ENCODE data around the gene PTGDS.

PTGDS gene

DNA sequence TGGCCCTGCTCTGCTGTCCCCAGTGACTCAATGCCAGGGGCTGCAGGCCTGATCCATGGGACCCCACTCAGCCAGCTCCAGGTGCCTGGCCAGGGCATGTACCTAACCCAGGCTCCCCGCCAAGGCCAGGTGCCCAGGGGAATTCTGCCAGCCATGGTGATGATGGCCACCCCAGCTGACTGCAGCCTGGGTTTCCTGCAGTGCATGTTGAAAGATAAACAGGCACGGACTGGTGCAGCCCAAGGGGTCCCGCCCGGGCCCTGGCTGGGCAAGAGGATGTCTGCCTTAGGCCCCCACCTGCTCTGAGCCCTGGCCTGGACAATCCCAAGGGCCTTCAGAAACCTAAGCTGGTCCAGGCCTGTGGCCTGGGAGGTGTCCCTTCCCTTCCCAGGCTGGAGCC lies 49.5 kb downstream of the PTGDS start:
- DNase-seq, result no peak

DNA sequence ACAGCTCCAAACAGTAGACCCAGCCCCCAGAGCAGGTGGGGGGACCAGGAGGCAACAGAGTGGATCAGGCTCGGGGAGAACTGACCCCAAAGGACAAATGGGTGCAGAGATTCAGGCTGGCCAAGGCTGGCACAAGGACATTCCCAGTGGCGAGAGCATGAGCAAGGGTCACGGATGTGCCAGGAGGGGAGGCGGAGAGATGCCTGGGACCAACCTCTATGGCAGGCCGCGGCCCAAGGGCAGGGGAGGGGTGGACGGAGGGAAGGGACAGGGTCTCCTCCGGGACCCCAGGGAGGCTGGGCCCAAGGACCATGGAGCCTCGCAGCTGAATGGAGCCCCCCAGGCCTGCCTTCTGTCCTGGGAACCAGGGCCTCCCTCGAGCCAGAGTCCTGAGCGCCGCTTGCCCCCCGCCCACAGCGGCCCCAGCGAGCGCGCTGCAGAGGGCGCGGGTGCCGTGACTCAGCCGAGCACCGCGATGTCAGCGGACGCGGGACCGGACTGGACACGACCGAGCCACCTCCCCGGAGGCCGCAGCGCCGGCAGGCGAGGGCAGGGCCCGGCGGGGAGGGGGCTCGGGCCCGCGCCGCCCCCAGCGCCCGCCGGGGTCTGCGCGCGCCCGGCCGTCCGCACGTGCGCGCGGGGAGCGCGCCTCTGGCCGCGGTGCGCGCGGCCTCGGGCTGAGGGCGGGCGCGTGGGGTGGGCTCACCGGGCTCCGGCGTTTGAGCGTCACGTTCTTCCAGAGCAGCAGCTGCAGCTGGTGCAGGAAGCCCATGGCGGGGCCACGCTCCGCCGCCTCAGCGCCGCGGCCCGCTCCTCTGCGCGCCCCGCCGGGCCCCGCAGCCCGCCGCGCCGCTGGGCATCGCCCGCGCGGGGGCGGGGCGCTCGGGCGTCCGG lies 50.3 kb downstream of the PTGDS start, which contains the start of gene ABCA2:
TSS of gene ABCA2 (minus strand) at position 869 of the 894 bp plus-strand sequence. CDS start at position 772, 97 bp downstream.
- no peak for DNase-seq

- peak; percentile 63 to 81 for DNase-seq
Measured at GRCh38 chr9:137028263-137029057, 51.2 kb downstream of the PTGDS start.

GRCh38 chr9:137029058-137029936 lies 52.0 kb downstream of the PTGDS start:
- DNase-seq, result peak; percentile 36 to 42

DNA sequence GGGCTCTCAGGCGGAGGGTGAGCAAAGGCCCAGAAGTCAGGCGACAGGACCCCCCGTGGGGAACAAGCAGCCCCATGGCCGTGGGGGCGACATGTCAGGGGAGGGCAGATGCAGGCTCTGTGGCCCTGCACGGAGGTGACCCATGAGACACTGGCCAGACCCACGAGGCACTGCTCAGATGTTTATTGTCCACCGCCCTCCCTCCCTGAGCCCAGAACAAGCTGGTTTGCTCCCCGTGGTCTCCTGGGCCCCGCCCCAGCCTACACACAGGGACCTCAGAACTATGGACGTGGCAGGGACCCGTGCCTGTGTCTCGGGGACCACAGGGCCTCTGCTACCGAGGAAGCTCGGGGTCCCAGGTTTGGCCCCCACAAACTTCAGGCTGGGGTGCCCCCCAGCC lies 52.7 kb downstream of the PTGDS start:
- DNase-seq, result no peak

DNA sequence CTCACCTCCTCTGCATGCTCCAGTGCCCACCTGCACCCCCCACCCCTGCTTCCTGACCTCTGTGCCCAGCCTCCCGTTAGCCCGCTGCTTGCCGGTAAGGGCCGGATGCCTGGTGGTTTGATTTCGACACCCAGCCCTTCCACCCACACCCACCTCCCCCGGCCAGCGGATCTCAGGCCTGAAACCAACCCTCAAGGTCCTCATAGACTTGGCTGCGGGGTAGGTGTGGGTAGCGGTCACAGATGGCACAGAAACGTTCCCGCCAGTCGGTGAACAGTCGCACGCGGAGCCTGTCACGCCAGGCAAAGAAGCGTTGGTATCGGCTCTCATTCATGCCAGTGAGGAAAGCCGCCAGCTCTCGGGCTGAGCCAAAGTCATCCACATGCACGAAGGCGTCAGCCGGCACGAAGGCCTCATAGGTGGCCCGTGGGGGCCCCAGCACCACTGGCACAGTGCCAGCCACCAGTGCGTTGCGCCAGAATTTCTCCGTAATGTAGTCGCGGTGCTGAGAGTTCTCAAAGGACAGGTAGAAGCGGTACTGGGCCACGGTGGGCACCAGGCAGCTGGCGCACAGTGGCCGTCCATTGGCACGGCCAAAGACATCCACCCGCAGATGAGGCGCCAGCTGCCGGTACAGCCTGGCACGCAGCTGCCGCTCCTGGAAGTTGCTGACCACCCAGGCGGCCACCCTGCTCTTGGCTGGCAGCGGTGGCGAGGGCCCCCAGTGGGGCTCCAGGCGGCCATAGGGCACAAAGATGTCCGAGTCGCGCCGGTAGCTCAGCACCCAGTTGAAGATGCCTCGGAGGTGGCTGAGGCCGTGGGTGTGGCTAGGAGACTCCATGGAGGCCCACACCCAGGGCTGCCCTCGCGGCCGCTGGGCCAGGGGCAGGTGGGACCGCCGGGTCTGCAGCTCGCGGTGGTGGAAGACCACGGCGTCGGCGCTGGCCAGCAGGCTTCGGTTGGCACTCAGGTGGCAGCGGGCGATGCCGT lies 53.5 kb downstream of the PTGDS start:
- DNase-seq, result no peak
